Measurements from ENCODE around the gene PDE4D. TPM values are rescaled to one million over a fixed set of nuclear protein-coding genes. Genes with fewer than 3 reads are reported as not detected.

PDE4D gene
- total RNA-seq, 1 experiment from 2014 or later: 11.6 TPM

- no peak overlapping the region for H3K4me3 Mint-ChIP-seq (ENCODE audit: low read depth, unreplicated experiment)
- H3K9me3 Mint-ChIP-seq (ENCODE audit: low read depth, unreplicated experiment): peaks cover 3% of the 10 kb centered on the region
- intact Hi-C loops (cut with micrococcal nuclease; ENCODE audit: unreplicated experiment): no loop called here
- peaks cover 31% of the 10 kb centered on the region for H3K4me1 Mint-ChIP-seq (ENCODE audit: low read depth, unreplicated experiment)
- no peak for DNase-seq
- H3K27ac Mint-ChIP-seq (ENCODE audit: unreplicated experiment): peak overlapping the region; percentile 27
- TF ChIP-seq, protein P1, sequence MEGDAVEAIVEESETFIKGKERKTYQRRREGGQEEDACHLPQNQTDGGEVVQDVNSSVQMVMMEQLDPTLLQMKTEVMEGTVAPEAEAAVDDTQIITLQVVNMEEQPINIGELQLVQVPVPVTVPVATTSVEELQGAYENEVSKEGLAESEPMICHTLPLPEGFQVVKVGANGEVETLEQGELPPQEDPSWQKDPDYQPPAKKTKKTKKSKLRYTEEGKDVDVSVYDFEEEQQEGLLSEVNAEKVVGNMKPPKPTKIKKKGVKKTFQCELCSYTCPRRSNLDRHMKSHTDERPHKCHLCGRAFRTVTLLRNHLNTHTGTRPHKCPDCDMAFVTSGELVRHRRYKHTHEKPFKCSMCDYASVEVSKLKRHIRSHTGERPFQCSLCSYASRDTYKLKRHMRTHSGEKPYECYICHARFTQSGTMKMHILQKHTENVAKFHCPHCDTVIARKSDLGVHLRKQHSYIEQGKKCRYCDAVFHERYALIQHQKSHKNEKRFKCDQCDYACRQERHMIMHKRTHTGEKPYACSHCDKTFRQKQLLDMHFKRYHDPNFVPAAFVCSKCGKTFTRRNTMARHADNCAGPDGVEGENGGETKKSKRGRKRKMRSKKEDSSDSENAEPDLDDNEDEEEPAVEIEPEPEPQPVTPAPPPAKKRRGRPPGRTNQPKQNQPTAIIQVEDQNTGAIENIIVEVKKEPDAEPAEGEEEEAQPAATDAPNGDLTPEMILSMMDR (IDR thresholded peaks at IDR 0.05; ENCODE audit: unreplicated experiment): no peak
- no TSS peak for BruUV-seq (replicated peaks)
- CTCF ChIA-PET: interaction anchor here (1.0 kb wide), 1 partner anchor 38 kb away, joined by 3 read pairs; no protein-coding TSS in a partner anchor
- H3K27me3 Mint-ChIP-seq (ENCODE audit: unreplicated experiment): no peaks in the 10 kb centered on the region
- H3K36me3 Mint-ChIP-seq (ENCODE audit: insufficient read depth, unreplicated experiment): peaks cover 9% of the 10 kb centered on the region
Measured at GRCh38 chr5:59299006-59299405, 594.5 kb downstream of the PDE4D start.

DNA sequence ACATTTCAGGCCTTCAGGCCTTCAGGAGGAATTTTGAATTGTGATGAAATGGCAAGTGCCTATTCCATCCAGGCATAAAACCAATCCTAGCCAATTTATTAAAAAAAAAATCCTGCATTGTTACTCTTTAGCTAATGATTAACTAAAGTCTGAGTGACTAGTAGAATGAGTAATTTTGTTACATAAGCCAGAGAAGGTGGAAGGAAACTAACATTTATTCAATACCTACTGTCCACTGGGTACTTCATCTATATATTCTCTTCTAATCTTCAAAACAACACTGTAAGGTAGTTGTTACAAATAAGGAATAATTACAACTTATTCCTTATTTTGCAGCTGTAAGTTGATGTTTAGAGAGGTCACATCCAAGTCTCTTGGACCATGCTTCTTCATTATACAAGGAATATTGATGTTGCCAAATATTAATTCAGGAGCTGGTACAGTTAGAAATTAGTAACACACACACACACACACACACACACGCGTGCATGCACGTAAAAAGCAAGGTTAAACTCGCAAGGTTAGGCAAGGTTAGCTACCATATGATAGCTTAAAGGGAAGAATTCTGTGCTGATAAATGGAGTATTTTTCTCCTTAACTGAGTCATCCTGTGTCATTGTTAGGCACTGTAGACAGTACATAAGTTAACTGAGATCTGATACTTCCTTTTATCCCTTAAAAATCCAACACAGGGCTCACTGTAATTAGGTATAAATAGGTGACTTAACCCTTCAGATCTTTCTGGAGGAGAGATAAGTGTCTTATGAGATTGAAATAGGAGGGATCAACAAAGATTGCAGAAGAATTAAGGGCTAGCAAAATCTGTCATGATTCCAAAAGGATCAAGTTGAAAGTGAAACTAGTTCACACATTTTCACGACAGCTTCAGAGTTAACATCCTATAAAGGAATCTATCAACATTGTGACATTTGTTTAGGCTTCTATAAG, 596.9 kb downstream of the PDE4D start:
- CTCF ChIA-PET: interaction anchor here (0.5 to 1.3 kb wide), 6 partner anchors 21 to 383 kb away, joined by 3 to 5 read pairs (median 4); no protein-coding TSS in a partner anchor
- intact Hi-C loops (cut with micrococcal nuclease; ENCODE audit: unreplicated experiment): no loop called here
- Mint-ChIP-seq H3K4me3 (ENCODE audit: low read depth, unreplicated experiment) (peak overlapping the region; percentile 78), H3K9me3 (ENCODE audit: low read depth, unreplicated experiment) (no peaks in the 10 kb centered on the region), H3K27ac (ENCODE audit: unreplicated experiment) (peak overlapping the region; percentile 85), H3K36me3 (ENCODE audit: insufficient read depth, unreplicated experiment) (peaks cover 9% of the 10 kb centered on the region), H3K27me3 (ENCODE audit: unreplicated experiment) (no peaks in the 10 kb centered on the region), H3K4me1 (ENCODE audit: low read depth, unreplicated experiment) (peaks cover 41% of the 10 kb centered on the region)
- no peak for DNase-seq
- TF ChIP-seq, protein P1 (IDR thresholded peaks at IDR 0.05; ENCODE audit: unreplicated experiment): no peak
- BruUV-seq (replicated peaks): no TSS peak

GRCh38 chr5:59293700-59294099, 599.8 kb downstream of the PDE4D start:
- CTCF ChIA-PET: no interaction called here
- Mint-ChIP-seq H3K36me3 (ENCODE audit: insufficient read depth, unreplicated experiment) (peaks cover 9% of the 10 kb centered on the region), H3K27ac (ENCODE audit: unreplicated experiment) (peak overlapping the region; percentile 27), H3K9me3 (ENCODE audit: low read depth, unreplicated experiment) (no peaks in the 10 kb centered on the region), H3K27me3 (ENCODE audit: unreplicated experiment) (no peaks in the 10 kb centered on the region), H3K4me3 (ENCODE audit: low read depth, unreplicated experiment) (peak overlapping the region; percentile 21), H3K4me1 (ENCODE audit: low read depth, unreplicated experiment) (peaks cover 41% of the 10 kb centered on the region)
- BruUV-seq (replicated peaks): no TSS peak
- peak; percentile 24 for DNase-seq
- TF ChIP-seq, protein P1 (IDR thresholded peaks at IDR 0.05; ENCODE audit: unreplicated experiment): no peak
- intact Hi-C loops (cut with micrococcal nuclease; ENCODE audit: unreplicated experiment): no loop called here

GRCh38 chr5:59291941-59292340, 601.6 kb downstream of the PDE4D start:
- TF ChIP-seq, protein P1 (IDR thresholded peaks at IDR 0.05; ENCODE audit: unreplicated experiment): no peak
- no TSS peak for BruUV-seq (replicated peaks)
- no peak overlapping the region for H3K27ac Mint-ChIP-seq (ENCODE audit: unreplicated experiment)
- H3K4me1 Mint-ChIP-seq (ENCODE audit: low read depth, unreplicated experiment): peaks cover 44% of the 10 kb centered on the region
- peaks cover 8% of the 10 kb centered on the region for H3K36me3 Mint-ChIP-seq (ENCODE audit: insufficient read depth, unreplicated experiment)
- intact Hi-C loops (cut with micrococcal nuclease; ENCODE audit: unreplicated experiment): no loop called here
- DNase-seq: no peak
- H3K4me3 Mint-ChIP-seq (ENCODE audit: low read depth, unreplicated experiment): no peak overlapping the region
- H3K27me3 Mint-ChIP-seq (ENCODE audit: unreplicated experiment): no peaks in the 10 kb centered on the region
- H3K9me3 Mint-ChIP-seq (ENCODE audit: low read depth, unreplicated experiment): no peaks in the 10 kb centered on the region
- CTCF ChIA-PET: no interaction called here

All from Calu3 (cell line).